Hepatocyte (in vitro differentiated cells): Measurements from ENCODE around the gene SESN1.
"Not testable (repeated sequence)": the region's sequence is repeated elsewhere in the genome, so short reads cannot be mapped to it uniquely, and the experiment has no call there.

Source experiments
- CTCF ChIP-seq: fragments of 200-600 bp; sonication (generic); IDR thresholded peaks from 2 replicates; pipeline ENCODE4 v1.5.1; 2016; ENCODE audit warnings: antibody characterized with exemption, mild to moderate bottlenecking; ENCODE audit not compliant: poor library complexity
- EZH2 ChIP-seq: fragments of 200-600 bp; sonication (generic); IDR thresholded peaks from 2 replicates; pipeline ENCODE4 v1.6.1; 2016; ENCODE audit warnings: antibody characterized with exemption, mild to moderate bottlenecking, borderline replicate concordance

GRCh38 chr6:109136039-109136438, 41.4 kb upstream of the SESN1 start:
- not testable (repeated sequence) for TF ChIP-seq CTCF, EZH2
